NT2/D1 (cell line): ENCODE measurements around the gene EIF4E3.

Source experiments
- SUZ12 ChIP-seq: IDR thresholded peaks from 2 replicates; pipeline ENCODE4 v1.6.1; 2011; ENCODE audit not compliant: insufficient read length, insufficient read depth; ENCODE audit errors: extremely low read depth
- YY1 ChIP-seq: IDR thresholded peaks from 2 replicates; pipeline ENCODE4 v1.6.1; 2011; ENCODE audit not compliant: insufficient read length, insufficient read depth
- ZNF274 ChIP-seq: IDR thresholded peaks from 2 replicates; pipeline ENCODE4 v1.6.1; 2011; ENCODE audit warnings: mild to moderate bottlenecking, low read depth, low read length

DNA sequence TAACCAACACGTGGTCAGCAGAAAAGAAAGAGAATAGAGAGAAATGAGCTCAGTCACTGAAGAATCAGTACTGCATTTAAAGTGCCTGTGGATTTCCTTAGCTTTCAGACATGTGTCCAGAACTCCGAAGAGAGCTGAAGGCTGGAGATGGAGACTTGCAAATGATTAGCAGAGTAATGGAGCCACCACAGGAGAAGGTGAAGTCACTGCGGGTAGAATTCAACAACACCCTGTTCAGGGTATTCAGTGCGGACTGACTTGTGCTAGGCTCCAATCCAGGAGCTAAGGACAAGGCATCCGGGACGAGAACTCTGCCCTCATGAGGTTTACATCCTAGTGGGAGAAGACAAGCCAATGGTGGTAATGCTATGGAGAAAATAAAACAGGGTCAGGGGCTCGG is 4.2 kb downstream of the EIF4E3 start:
- TF ChIP-seq ZNF274 (no peak), SUZ12 (no peak), YY1 (no peak)
